NOMO-1 treated with DMSO at 0.1 percent for 48 hours (cell line): Measurements from ENCODE around the gene ART4.

Experiments
- DNase-seq: peaks from one replicate; lab custom pipeline; 2025; ENCODE audit not compliant: unreplicated experiment; lab: John Stamatoyannopoulos, UW

ART4 gene, protein sequence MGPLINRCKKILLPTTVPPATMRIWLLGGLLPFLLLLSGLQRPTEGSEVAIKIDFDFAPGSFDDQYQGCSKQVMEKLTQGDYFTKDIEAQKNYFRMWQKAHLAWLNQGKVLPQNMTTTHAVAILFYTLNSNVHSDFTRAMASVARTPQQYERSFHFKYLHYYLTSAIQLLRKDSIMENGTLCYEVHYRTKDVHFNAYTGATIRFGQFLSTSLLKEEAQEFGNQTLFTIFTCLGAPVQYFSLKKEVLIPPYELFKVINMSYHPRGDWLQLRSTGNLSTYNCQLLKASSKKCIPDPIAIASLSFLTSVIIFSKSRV

DNA sequence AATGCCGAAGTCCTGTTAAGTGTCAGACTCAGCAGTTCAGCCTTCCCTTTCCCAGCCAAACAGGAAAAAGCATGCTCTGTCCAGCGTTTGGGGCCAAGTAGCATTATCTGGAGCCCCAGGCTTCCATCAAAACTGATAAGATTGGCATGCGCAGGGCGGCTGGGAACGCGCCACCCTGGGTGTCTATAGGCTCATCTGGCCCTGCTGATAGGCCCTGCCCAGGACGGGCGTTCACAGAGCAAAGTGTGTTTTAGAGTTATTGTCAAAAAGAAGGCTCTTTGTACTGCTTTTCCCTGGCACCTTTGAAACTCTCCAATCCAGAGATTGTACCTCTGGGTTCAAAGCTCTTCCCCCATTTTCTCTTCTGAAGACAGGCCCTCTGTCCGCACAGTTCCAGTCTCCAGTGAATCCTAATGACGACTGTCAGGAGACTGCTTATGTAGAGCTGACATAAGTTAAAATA is at the start of gene ART4:
Gene ART4, minus strand, starts transcription at position 102 of the 463 bp plus-strand sequence. CDS start 413 bp downstream, outside the sequence.
- no peak for DNase-seq

DNA sequence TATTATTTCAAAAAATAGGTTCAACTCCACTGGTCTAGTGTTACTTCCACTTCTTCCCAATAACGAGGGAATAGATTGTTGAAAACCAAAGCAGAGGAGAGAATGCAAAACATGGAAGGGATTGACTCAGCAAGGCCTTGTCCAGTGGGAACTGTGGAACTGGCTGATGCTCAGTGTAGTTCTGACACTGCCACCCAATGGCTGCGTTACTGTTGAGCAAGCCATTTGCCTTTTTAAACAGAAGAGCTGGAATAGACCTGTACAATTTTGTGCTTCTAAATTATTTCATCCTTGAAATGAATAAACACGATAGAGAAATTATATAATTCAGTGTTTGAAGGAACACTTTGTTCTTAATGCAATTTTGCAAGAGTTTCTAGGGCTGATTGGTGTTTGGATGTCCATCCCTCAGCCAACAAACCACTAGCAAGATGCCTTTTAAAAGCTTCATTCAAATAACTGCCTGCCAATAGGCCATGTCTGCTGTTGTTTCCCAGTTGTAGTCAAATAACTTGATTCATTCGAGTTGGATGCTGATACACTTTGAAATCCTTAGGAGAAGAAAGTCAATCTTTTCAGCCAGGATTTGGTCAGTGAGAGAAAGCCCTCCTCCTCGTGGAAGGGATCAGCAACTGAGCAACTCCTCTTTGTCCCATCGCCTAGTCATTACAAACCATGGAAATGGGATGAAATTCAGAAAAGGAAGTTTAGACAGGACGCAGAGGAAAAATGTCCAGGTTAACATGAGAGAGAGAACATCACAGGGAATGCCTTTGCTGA is 49.6 kb upstream of the ART4 start:
- DNase-seq, result no peak

DNA sequence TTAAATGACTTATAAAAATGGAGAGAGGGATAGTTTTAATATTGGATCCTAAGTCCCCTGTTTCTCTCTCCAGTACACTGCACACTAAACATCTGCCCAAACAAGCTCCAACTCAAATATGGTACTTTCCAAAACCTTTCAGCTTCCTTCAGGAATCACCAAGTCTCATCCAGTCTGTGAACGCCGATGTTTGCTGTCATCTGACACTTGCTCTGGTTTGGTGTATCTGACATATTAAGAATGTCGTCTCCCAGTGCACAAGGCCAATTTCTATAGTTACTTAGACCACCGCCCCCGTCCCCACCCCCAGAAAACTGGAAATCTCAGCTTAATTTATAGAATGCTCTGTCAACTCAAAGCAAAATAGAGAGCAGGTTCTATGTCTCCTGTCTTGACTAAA is 47.4 kb upstream of the ART4 start:
- DNase-seq, result no peak

DNA sequence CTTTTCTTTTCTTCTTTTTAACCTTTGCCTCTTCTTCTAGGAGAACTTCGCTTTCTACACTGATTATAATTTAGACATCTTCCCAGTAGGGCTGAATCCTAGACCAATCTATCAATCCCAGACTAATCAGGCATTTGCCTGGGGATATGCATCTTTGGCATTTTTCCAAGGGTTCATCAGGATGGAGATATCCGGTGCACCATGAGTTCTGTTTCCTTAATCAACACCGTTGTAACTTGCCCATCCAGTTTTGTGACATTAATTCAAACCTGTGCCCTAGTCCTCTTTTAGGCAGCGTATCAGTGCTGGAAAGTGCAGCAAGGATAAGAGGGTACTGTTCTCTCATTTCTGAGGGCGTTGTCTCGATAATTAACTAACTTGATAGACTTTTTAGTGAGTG is 42.9 kb upstream of the ART4 start:
- DNase-seq, result no peak

DNA sequence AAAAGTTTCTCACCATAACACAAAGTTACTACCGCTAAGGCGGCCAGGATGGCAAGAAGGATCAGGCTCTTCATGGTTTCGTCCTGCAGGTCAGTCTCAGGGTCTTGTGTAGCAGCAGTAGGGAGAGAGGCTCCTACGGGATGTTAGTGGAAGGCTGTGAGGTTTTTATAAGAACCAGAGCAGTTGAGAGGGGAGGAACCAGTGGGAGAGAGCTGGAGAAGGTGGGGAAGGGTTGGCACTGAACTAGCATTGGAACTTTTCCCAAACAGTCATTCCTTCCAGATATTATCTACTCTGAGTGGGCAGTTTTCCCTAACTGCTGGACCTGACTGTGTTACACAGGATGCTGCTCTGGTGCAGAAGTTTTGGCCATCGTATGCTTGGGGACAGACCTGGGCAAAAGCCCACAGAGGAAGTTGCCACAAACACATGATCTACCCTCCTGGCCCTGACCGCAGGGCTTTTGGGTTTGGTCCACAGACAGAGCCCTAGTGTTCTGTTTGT is 42.4 kb upstream of the ART4 start, which contains the start of gene MGP:
Gene MGP, minus strand, starts transcription at position 137 of the 504 bp plus-strand sequence. Its CDS starts 63 bp downstream, at position 74.
- DNase-seq, result no peak

DNA sequence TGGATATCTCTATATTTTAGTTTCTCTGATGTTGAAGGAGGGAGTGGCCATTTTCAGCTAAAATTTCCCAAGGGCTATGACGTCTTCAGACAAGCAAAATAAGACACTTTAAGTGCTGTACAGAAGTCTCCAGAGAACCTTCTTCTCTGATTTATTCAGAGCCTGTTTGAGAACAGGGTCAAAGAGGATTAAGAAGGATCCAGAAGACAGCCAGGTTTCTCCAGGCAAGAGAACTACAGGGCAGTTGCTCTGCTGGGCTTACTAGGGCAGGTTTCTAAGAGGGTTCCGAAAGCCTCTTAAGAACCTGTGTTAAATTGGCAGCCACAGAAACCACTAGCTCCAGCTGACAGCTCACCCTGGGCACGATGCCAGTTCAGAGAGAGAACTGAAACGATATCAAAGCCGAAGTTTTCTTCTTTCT is 41.1 kb upstream of the ART4 start:
- peak; percentile 90 for DNase-seq

DNA sequence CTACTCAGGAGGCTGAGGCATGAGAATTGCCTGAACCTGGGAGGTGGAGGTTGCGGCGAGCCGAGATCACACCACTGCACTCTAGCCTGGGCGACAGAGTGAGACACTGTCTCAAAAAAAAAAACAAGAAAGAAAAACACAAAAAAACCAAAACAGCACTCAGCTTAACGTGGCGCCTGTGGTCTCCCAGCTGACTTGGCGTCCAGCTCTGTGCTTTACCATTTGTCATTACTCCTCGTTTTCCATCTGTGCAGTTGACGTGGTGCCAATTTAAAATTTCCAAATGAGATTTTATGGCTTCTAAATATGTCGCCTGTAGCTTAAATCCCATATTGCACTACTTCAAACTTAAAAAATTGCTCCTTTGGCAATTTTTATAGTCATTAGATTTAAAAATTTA is 40.4 kb upstream of the ART4 start:
- no peak for DNase-seq

DNA sequence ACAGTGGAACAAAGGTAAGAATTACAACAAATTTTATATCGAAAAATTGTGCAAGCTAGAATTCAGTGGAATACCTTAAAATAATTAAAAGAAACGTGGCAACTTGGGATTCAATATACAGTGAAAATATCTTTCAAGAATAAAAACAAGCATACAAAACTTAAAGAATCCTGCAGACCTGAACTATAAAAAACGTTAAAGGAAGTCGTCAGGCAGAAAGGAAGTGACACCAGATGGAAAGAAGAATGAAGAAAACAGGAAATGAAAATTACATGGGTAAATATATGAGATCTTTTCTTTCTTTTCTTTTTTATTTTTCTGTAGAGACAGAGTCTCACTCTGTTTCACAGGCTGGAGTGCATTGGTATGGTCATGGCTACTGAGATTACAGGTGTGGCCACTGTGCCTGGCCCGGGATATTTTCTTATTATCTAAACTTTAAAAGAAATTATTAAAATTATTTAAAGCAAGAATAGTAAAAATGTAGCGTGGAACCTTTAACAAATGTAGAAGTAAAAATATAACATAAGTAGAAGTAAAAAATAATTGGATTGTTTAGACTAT is 37.6 kb upstream of the ART4 start:
- peak; percentile 41 for DNase-seq

DNA sequence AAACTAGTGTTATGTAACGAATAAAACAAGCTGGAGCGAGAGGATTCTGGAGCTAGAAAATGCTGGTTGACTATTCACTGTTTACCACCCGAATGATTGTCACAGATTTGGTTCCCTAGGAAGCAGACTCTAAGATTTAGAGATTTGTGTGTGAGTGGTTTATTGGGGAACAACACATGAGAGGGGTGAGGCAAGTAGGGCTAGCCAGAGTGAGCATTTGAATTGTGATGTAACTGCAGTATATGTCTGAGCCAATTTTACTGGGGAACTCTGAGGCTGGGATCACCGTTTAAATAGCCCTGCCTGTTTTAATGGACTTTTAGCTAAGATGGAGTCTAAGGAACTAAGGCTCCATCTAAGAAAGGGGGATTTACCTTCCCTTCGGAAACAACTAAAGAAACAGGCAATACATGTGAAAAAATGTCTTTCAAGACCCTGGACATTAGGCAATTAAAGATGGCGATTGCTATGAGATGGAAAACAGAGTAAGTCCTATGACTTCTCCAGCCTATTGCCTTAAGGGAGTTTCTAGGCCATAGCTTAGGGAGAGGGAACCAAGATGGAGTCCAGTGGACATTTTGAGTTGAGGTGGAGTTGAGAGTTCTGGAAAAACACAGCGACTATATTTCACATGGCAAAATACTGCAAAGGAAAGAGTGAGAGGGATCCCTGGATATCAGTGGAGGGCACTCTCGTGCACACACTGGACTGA is 36.1 kb upstream of the ART4 start:
- DNase-seq, result no peak

DNA sequence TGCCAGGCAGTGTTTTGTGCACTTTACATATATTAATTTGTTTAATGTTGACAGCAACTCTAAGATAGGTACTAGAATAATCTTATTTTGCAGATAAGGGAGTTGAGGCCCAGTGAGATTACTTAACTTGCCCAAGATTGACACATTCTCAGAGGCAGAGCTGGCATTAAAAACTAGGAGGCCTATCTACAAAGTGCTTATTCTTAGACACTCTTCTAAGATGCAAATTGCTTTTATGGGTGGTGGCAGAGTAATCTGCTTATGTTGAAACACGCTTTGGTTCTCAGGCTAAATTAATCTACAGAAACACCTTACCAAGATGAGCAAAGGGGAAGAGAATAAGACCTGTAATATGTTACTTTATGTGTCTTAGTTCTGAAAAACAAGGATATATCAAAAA is 35.2 kb upstream of the ART4 start:
- no peak for DNase-seq

DNA sequence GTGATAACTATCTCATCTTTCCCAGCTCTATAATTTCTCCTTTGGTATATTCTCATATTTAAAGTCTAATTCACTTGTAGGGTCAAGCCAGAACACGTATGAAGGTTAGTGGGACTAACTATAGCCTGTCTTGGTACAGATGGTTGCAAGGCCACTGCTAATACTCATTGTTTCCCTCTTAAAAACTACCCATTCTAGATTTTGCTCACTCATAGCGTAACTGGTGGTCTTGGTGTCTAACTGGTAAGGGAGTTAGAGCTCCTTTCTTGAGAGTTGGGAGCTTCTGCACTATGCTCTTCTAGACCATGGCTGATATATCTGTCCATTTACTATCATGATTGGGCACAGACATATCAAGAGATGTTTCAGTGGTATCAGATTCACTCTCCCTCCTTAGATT is 33.5 kb upstream of the ART4 start:
- DNase-seq, result no peak

DNA sequence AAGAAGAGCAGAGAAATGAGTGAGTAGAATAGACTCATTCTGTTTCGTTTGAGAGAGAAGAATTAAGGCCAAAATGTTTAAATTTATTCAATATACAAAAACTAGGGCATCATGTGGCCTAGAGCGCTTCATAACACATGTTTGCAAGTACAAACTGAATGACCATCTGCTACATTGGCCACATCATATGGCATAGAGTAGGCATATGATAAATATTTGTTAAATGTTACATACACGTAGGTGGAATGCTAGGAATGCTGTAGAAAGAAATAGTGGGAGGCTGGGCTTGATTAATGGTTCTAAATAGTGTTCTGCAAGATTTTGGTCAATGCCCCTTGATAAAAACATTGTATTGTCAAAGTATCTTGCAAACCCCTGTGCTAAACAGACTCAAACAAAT is 31.6 kb upstream of the ART4 start:
- no peak for DNase-seq

DNA sequence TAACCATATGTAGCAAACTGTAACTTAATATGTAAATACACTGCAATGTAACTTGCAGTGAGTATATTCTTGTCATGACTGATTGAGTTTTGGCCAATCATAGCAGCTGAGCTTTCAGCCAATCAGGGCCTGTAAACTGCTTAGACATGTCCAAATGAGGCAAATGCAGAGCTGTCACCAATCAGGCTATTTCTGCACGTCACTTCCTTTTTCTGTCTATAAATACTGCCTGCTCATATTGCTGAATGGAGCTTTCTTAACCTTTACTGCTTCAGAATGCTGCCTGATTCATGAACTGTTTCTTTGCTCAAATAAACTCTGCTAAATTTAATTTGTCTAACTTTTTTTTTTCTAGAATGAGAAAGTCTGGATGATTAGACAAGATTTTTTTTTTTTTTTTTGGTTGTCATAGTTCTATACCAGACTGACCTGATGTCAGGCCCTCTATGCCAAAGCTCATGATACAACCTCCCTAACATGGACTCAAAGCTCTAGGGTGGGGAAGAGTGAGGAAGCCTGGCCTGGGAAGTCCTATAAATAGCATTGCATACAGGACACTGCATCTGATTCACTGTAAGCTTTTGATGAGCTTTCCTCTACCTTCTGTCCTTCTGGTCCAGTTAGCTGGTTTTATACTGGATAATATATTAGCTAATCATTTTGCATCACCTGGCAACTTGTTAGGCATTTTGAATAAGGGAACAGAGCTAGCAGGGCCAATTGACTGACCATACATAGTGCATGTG is 30.3 kb upstream of the ART4 start:
- peak; percentile 43 for DNase-seq

DNA sequence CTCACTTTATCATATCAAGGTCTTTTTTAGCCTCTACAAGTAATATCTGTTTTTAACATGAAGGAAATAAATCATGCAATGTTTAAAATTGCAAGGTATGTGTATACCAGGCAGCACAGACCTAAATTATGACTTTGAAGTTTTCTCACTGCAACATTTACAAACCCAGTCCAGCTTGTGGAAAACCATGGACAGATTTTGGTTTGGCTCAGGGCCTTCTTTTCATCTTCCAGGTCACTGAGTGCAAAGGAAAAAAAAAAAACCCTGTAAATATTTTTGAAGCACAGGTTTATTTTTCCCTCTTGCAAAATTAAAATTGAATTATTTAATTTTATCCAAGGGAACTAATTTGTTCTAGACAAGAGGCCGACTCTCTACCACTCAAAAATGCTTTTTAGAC is 28.6 kb upstream of the ART4 start:
- DNase-seq, result no peak

DNA sequence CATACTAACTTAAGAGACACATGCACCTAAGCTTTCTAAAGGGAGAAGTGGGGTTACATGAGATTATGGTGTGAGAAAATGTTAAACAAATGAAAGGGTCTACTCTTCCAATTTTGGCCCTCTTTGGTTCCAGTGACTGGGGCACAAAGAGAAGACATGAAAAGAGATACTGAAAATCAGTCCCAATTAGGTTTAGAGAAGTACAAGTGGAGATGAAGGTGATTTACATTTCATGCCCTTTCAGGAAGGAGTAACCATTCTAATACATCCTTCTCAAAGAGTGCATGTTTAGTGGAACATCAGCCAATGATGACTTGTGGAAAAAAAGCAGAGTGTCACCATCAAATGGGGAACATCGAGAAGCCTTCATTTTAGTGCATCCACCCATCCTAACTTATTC is 27.9 kb upstream of the ART4 start:
- DNase-seq, result no peak

DNA sequence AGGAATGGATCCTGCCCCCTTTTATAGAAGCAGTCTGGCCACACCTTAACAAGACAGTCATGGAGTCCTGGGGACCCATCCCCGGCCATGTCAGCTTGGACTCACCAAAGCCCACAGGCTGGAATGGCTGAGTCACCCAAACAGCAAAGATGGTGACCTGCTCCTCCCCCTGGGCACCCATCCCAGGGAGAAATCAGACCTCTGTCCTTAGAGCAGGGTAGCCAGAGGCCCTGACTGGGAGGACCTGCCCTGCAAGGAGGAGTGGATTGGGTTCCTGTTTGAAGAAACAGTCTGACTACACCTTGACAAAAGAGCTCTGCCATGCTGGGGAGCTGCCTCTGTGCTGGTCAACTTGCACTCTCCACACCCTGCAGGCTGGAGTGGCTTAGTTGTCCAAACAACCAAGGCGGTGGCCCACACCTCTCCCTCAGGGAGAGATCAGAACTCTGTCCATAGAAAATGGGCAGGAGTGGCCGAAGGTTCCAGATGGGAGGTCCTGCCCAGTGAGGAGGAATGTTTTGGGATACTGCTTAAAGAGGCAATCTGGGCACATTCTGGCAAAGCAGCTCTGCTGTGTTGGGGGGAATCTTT is 25.7 kb upstream of the ART4 start:
- DNase-seq, result no peak

DNA sequence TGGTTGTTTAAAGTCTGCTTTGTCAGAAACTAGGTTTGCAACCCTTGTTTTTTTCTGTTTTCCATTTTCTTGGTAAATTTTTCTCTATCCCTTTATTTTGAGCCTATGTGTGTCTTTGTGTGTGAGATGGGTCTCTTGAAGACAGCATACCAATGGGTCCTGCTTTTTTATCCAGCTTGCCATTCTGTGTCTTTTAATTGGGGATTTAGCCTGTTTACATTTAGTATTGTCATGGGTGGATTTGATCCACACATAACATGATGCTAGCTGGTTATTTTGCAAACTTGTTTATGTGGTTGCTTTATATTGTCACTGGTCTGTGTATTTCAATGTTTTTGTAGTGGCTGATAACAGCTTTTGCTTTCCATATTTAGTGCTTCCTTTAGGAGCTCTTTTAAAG is 17.2 kb upstream of the ART4 start:
- DNase-seq, result no peak

DNA sequence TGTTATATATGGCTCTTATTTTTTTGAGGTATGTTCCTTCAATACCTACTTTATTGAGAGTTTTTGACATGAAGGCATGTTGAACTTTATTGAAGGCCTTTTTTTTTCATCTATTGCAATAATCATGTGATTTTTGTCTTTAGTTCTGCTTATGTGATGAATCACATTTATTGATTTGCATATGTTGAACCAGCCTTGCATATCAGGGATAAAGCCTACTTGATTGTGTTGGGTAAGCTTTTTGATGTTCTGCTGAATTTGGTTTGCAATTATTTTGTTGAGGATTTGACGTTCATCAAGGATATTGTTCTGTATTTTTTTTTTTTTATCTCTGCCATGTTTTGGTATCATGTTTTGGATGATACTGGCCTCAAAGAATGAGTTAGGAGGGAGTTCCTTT is 15.2 kb upstream of the ART4 start:
- no peak for DNase-seq

DNA sequence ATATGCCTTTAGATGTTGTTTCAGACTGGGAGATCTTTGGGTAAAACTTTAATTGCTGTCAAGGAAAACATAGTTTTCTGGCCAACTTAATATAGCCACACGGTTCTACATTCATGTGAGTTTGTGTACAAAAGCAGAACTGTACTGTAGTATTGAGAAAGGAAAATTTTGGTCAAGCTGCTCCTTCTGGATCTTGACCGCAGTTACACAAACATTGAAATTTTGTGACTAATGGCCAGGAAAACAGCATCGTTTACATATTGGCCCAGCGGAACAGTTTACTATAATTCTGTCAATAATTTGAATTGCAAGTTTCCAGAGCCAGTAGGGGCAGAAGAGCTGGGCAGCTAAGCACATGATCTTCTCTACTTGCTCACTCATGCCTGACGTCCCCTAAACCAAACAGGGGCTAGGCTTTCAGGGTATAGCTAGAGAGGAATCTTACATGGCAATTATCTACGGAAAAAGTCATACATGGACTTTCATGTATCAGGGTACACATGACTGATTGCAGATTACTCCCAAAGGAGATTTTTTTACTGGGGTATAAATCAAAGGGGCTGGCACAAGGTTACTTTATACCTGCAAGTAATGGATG is 11.4 kb upstream of the ART4 start:
- peak; percentile 45 for DNase-seq

DNA sequence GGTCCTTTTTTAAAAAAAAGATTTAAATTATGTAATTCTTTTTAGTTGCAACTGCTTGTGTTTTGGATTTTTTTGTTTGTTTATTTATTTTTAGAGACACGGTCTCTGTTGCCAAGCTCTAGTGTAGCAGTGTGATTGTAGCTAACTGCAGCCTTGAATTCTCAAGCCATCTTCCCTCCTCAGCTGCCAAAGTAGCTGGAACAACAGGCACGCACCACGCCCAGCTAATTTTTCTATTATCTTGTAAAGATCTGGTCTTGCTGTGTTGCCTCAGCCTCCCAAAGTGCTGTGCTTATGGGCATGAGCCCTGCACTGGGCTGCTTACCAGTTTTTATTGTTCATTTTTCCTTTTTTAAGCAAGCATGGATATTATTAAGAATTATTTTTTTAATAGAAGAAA is 10.6 kb upstream of the ART4 start:
- no peak for DNase-seq
